ENCODE data around the gene SLC29A4. TPM values are rescaled to one million over a fixed set of nuclear protein-coding genes. Genes with fewer than 3 reads are reported as not detected.

SLC29A4 gene
- total RNA-seq, 1 experiment from 2014 or later: 8.9 TPM

- CTCF ChIA-PET: no interaction called here
- H3K9me3 ChIP-seq (ENCODE audit: low read length): no peaks in the 10 kb centered on the region
- 0 out of 2 replicates have a peak, but pooled peaks cover 11% of the 10 kb centered on the region for H4K20me1 ChIP-seq (ENCODE audit: low read length)
- no peaks in the 10 kb centered on the region for H3K27me3 ChIP-seq (ENCODE audit: low read length)
- no peaks in the 10 kb centered on the region for H3K4me1 ChIP-seq (ENCODE audit: insufficient read depth, low read length)
- BruUV-seq (replicated peaks): no TSS peak
- DNase-seq: no peak
- no peak overlapping the region for H3K9ac ChIP-seq (ENCODE audit: low read length)
- H3K9me2 ChIP-seq (replicated peaks; ENCODE audit: low read length): no peaks in the 10 kb centered on the region
- no peak for TF ChIP-seq EZH2 (IDR thresholded peaks at IDR 0.05; ENCODE audit: low read length, unreplicated experiment)
- no peak for TF ChIP-seq EZH2phosphoT487 (IDR thresholded peaks at IDR 0.05; ENCODE audit: borderline replicate concordance, low read length)
- TF ChIP-seq CTCF (conservative IDR thresholded peaks at IDR 0.05; ENCODE audit: low read depth, low read length): no peak
- no peak overlapping the region for H2AFZ ChIP-seq (ENCODE audit: low read length)
- H3K4me3 ChIP-seq (ENCODE audit: low read length): no peak overlapping the region
- peaks cover 10% of the 10 kb centered on the region; the same call in 1 of the 2 replicates for H3K79me2 ChIP-seq (ENCODE audit: low read length)
- POLR2A ChIA-PET (ENCODE audit: unreplicated experiment): no interaction called here
- H3K4me2 ChIP-seq (ENCODE audit: low read length): no peak overlapping the region
- peak; percentile 12 for ATAC-seq
- peaks cover 4% of the 10 kb centered on the region for H3K36me3 ChIP-seq (ENCODE audit: low read depth, low read length)
- no peaks in the 10 kb centered on the region for H3F3A ChIP-seq (ENCODE audit: low read length, unreplicated experiment)
- intact Hi-C loops (cut with micrococcal nuclease): no loop called here
- H3K27ac ChIP-seq (ENCODE audit: low read length): no peak overlapping the region
Measured at GRCh38 chr7:5351507-5352265, 68.9 kb downstream of the SLC29A4 start.

- Histone ChIP-seq H3K4me1 (ENCODE audit: insufficient read depth, low read length) (no peaks in the 10 kb centered on the region), H3K9ac (ENCODE audit: low read length) (no peak overlapping the region), H3K4me2 (ENCODE audit: low read length) (no peak overlapping the region), H2AFZ (ENCODE audit: low read length) (no peak overlapping the region), H3K27ac (ENCODE audit: low read length) (no peak overlapping the region), H3K4me3 (ENCODE audit: low read length) (no peak overlapping the region), H3K9me3 (ENCODE audit: low read length) (no peaks in the 10 kb centered on the region), H3K36me3 (ENCODE audit: low read depth, low read length) (peaks cover 4% of the 10 kb centered on the region), H4K20me1 (ENCODE audit: low read length) (0 out of 2 replicates have a peak, but pooled peaks cover 11% of the 10 kb centered on the region), H3K9me2 (replicated peaks; ENCODE audit: low read length) (no peaks in the 10 kb centered on the region), H3F3A (ENCODE audit: low read length, unreplicated experiment) (no peaks in the 10 kb centered on the region), H3K79me2 (ENCODE audit: low read length) (peaks cover 10% of the 10 kb centered on the region; the same call in 1 of the 2 replicates), H3K27me3 (ENCODE audit: low read length) (no peaks in the 10 kb centered on the region)
- intact Hi-C loops (cut with micrococcal nuclease): no loop called here
- TF ChIP-seq CTCF (conservative IDR thresholded peaks at IDR 0.05; ENCODE audit: low read depth, low read length): no peak
- TF ChIP-seq EZH2phosphoT487 (IDR thresholded peaks at IDR 0.05; ENCODE audit: borderline replicate concordance, low read length): no peak
- TF ChIP-seq EZH2 (IDR thresholded peaks at IDR 0.05; ENCODE audit: low read length, unreplicated experiment): no peak
- DNase-seq: no peak
- ChIA-PET POLR2A (ENCODE audit: unreplicated experiment) (no interaction called here), CTCF (no interaction called here)
- no peak for ATAC-seq
- no TSS peak for BruUV-seq (replicated peaks)
Measured at GRCh38 chr7:5352440-5353010, 69.8 kb downstream of the SLC29A4 start.

All from PC-3 (cell line).